Measurements from ENCODE around the gene VSIG4.

- TF ChIP-seq POLR2A (IDR thresholded peaks at IDR 0.05; ENCODE audit: low read depth, low read length) (no peak), POLR2AphosphoS5 (IDR thresholded peaks at IDR 0.05; ENCODE audit: low read depth, low read length) (no peak), SPI1 (IDR thresholded peaks at IDR 0.05; ENCODE audit: low read depth, low read length) (peak; percentile 52; the same call in 1 of the 2 replicates), TAF1 (IDR thresholded peaks at IDR 0.05; ENCODE audit: low read depth, low read length) (no peak)
These were observed 31.4 kb downstream of the VSIG4 start for GRCh38 chrX:66008328-66008970.

Measured in GM12891 (cell line).